Thyroid gland (tissue), 4 donors: ENCODE results near the gene ST7.

Experiments used
- CTCF ChIP-seq, 6 experiments: fragments of 200-600 bp in 3 of 6; fragments of 450-650 bp in 3 of 6; sonication (generic) in 3 of 6; IDR thresholded peaks; one replicate each; pipeline ENCODE4 v1.5.1; 2016 to 2019; ENCODE audit warnings: antibody characterized with exemption in 6 of 6, mild to moderate bottlenecking in 2 of 6, inconsistent platforms in 1 of 6, moderate library complexity in 1 of 6
- POLR2A ChIP-seq, 2 donors: fragments of 450-650 bp; IDR thresholded peaks; one replicate each; pipeline ENCODE4 v1.6.1; 2017; ENCODE audit warnings: antibody characterized with exemption in 2 of 2, mild to moderate bottlenecking in 2 of 2, moderate library complexity in 1 of 2

- TF ChIP-seq POLR2A (IDR thresholded peaks at IDR 0.05), result no peak
- TF ChIP-seq CTCF (IDR thresholded peaks at IDR 0.05), result no peak
Observed at GRCh38 chr7:117126676-117127075, 173.4 kb downstream of the ST7 start.
